Activated CD4-positive, alpha-beta T cell treated with anti-CD3 and anti-CD28 coated beads for 36 hours (primary cell): ENCODE results near the gene COASY. TPM values are rescaled to one million over a fixed set of nuclear protein-coding genes. Genes with fewer than 3 reads are reported as not detected.

Experiments
- ATAC-seq: fragments of 200-7000 bp; cut with Tn5 transposase; one replicate; pipeline ENCODE4 v1.10.0; 2021; ENCODE audit warnings: mild to moderate bottlenecking, moderate library complexity
- CTCF ChIA-PET: fragments of 350-600 bp; sonication (Branson Sonifier 250); formaldehyde crosslinking; loops from one replicate; lab custom pipeline; 2021; ENCODE audit warnings: antibody characterized with exemption; lab: Charles Lee
- POLR2A ChIA-PET: fragments of 350-600 bp; sonication (Branson Sonifier 250); formaldehyde crosslinking; loops from one replicate; lab custom pipeline; 2021; ENCODE audit warnings: antibody characterized with exemption, inconsistent platforms; lab: Charles Lee
- DNase-seq: peaks from one replicate; pipeline ENCODE4 v3.0.0-alpha.2; 2020
- H3K27ac Mint-ChIP-seq: one replicate; pipeline ENCODE4 v1.8.0; 2021; ENCODE audit warnings: mixed read lengths
- H3K27me3 Mint-ChIP-seq: one replicate; pipeline ENCODE4 v1.8.0; 2021; ENCODE audit warnings: mixed read lengths
- H3K36me3 Mint-ChIP-seq: one replicate; pipeline ENCODE4 v1.8.0; 2021; ENCODE audit warnings: low read depth, mixed read lengths
- H3K4me1 Mint-ChIP-seq: one replicate; pipeline ENCODE4 v1.8.0; 2021; ENCODE audit warnings: mixed read lengths
- H3K4me3 Mint-ChIP-seq: one replicate; pipeline ENCODE4 v1.8.0; 2021; ENCODE audit warnings: mild to moderate bottlenecking, moderate library complexity, mixed read lengths
- H3K9me3 Mint-ChIP-seq: one replicate; pipeline ENCODE4 v1.8.0; 2021; ENCODE audit warnings: low read depth, mixed read lengths
- intact Hi-C, 2 experiments: fragments of 100-400 bp; cut with DNase I in 1 of 2; cut with micrococcal nuclease in 1 of 2; formaldehyde crosslinking; loops; one replicate each; pipeline versions ENCODE4 v1.14.2 to v1.15.1; 2022 to 2024; cut with DNase I, micrococcal nuclease
- total RNA-seq, 2 experiments: library from RNA; stranded (reverse); gene quantifications; one replicate each; pipeline ENCODE4 v1.2.3, GENCODE V29; 2021

The COASY gene
- total RNA-seq, 2 experiments from 2014 or later = 83.3 to 105 TPM

DNA sequence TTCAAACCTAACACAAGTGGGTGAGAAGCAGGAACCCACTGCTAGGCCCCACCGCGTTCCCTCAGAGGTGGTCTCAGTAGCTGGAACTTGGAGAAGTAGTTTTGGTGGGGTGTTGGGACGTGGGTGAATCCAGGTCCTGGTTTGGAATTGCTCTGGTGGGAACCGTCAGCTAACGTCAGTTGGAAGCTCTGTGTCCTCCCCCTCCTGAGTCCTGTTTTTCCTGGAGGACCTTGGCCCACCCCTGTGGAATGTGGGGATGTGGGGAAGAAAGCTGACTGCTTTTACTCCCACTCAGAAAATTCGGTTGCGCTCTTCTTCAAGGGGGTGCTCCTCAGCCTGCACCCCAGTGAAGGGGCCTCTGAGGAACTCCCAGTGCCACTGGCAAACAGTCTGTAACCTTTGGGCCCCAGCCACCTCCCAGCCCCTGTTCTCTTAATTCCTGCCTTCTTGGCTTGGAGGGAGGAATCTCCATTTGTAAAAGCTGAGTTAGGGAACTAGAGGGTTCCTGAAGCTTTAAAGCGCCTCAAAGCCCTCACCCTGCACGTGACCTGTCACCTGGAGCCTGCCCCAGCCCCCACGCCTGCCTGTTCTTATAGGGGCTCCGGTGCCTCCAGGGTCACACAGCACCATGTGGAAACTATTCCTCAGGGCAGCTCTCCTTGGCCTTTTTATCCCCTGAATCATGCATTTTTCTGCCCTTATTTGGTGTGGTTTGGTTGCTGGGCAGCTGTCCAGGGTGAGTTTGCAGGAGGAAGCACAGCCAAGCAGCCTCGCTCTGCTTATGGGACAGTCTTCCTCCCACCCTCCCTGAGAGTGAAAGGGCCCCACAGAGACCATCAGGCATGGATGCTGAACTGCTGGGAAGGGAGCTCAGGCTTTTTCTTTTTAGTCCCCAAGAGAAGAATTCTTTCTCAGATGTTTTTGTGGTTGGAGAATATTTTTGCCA is 42.1 kb upstream of the COASY start:
- Mint-ChIP-seq H3K4me3 (no peak overlapping the region), H3K36me3 (peaks cover 12% of the 10 kb centered on the region), H3K27ac (no peak overlapping the region), H3K27me3 (peaks cover 2% of the 10 kb centered on the region), H3K9me3 (no peaks in the 10 kb centered on the region), H3K4me1 (peaks cover 14% of the 10 kb centered on the region)
- ChIA-PET POLR2A (interaction anchor here (1.1 kb wide), 1 partner anchor 97 kb away, joined by 5 read pairs; the partner anchor contains the start of gene CAVIN1), CTCF (interaction anchor here (0.6 to 3.9 kb wide), 17 partner anchors 10 to 504 kb away, joined by 3 to 18 read pairs (median 4); partner anchors contain the start of genes CAVIN1 and NAGLU)
- ATAC-seq (no peak), DNase-seq (no peak)
- intact Hi-C loops = loop anchor here (5.0 kb wide), 2 partner anchors 198 to 338 kb away; partner anchors contain the start of gene KCNH4 (in 1 of the 2)

DNA sequence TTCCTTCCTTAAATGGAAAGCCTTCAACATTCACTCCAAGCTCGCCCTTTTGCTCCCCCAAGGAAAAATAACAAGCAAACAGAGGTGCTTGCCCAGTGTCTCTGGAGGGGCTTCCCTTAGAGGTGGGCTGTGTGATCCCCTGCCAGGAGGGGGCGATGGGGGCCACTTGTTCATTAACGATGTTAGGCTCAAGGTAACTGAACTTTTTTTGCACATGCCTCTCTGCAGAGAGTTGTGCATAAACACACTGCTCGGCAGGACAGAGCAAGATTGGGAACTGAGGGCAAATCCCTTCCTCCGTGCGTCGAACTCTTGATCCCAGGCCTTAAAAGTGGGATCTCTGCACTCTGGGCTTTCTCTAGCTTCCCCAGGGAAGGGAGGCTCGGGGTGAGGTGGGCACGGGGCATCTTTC is 41.4 kb upstream of the COASY start:
- intact Hi-C loops = no loop called here
- Mint-ChIP-seq H3K4me1 (peaks cover 14% of the 10 kb centered on the region), H3K27me3 (peaks cover 2% of the 10 kb centered on the region), H3K27ac (no peak overlapping the region), H3K36me3 (peaks cover 11% of the 10 kb centered on the region), H3K4me3 (no peak overlapping the region), H3K9me3 (no peaks in the 10 kb centered on the region)
- ChIA-PET POLR2A (interaction anchor here (0.7 to 0.9 kb wide), 2 partner anchors 9 to 106 kb away, joined by 3 read pairs; no protein-coding TSS in a partner anchor), CTCF (interaction anchor here (0.6 to 3.9 kb wide), 10 partner anchors 13 to 384 kb away, joined by 3 to 18 read pairs (median 4); partner anchors contain the start of genes CAVIN1 and NAGLU)
- DNase-seq = peak; percentile 53
- ATAC-seq = no peak

DNA sequence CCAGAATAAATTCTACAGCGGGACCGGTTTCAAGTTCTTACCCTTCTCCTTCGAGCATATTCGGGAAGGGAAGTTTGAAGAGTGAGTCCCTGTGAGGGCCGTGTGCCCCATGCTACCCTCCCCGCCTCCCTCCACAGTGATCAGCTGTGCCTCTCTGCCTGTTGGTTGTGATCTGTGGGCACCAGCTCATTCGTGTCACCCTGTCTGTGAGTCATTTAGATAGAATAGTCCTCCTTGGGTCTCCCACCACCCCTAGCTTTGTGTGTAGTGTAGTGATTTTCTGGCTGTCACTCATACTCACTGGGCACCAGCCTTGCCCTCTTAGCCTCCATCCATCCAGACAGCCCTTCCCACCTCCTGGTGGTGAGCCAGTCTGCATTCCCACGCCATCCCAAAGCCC is 40.9 kb upstream of the COASY start:
- DNase-seq = no peak
- intact Hi-C loops = no loop called here
- Mint-ChIP-seq H3K4me1 (peaks cover 14% of the 10 kb centered on the region), H3K4me3 (no peak overlapping the region), H3K9me3 (no peaks in the 10 kb centered on the region), H3K36me3 (peaks cover 11% of the 10 kb centered on the region), H3K27ac (no peak overlapping the region), H3K27me3 (peaks cover 2% of the 10 kb centered on the region)
- ChIA-PET POLR2A (interaction anchor here (0.7 to 0.9 kb wide), 2 partner anchors 10 to 106 kb away, joined by 3 read pairs; no protein-coding TSS in a partner anchor), CTCF (interaction anchor here (0.6 to 3.9 kb wide), 12 partner anchors 11 to 385 kb away, joined by 3 to 18 read pairs (median 3); partner anchors contain the start of genes CAVIN1 and NAGLU)
- peak; percentile 49 for ATAC-seq

DNA sequence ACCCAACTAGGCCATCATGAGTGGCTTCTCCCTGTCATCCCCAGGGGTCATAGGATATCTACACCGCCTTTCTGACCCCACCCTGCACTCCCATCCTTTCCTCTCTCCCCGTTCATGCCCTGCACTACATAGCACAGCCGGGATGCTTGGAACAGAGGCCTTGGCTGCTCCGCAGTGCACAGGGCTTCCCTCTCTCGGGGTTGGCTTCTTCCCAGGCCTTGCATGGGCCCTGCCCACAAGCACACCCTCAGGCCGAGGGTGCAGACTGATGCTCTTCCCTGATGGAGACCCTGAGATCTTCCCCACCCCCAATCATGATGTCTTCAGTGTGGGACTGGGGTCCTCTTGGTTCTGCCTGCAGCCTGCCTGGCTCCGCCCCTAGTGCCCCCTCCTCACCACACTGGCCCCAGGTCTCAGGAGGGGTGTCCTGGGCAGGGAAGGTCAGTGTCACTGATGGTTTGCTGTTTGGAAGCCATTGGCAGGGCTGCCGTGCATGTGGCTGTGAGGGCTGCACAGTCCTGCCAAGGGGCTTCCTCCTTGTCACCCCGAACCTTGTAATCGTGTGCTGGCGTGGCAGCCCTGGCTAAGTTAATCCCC is 40.2 kb upstream of the COASY start:
- H3K27me3 Mint-ChIP-seq = peaks cover 2% of the 10 kb centered on the region
- H3K4me3 Mint-ChIP-seq = no peak overlapping the region
- DNase-seq (no peak), ATAC-seq (no peak)
- intact Hi-C loops = no loop called here
- peaks cover 14% of the 10 kb centered on the region for H3K4me1 Mint-ChIP-seq
- H3K27ac Mint-ChIP-seq = no peak overlapping the region
- H3K36me3 Mint-ChIP-seq = peaks cover 11% of the 10 kb centered on the region
- ChIA-PET POLR2A (interaction anchor here (0.9 kb wide), 1 partner anchor 10 kb away, joined by 3 read pairs; no protein-coding TSS in a partner anchor), CTCF (interaction anchor here (0.6 to 2.3 kb wide), 4 partner anchors 11 to 248 kb away, joined by 3 to 12 read pairs (median 4); no protein-coding TSS in a partner anchor)
- H3K9me3 Mint-ChIP-seq = no peaks in the 10 kb centered on the region

DNA sequence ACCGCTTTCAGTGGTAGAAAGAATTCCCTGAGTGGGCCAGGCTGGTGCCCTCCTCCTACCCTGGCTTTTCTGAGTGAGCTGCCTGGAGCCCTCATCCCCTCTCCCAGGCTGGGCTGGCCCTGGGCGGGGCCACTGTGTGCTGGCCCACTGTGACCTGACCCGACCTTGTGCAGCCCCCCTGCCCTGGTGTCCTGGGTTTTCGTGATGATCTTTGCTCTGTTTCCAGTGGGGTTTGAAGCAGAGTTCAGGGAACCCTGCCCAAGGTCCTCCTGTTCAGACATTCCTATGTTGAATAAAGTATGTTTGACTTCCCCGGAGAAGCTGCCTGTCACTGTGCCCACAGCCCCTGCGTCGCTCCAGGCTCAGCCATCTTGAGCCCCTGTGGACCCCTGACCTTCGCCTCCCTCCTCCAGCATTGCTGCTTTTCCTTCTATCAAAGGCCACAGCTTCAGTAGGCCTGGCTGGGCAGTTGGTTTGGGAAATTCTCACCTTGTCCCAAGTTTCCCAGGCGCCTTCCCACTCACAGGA is 39.6 kb upstream of the COASY start:
- H3K4me1 Mint-ChIP-seq = peaks cover 16% of the 10 kb centered on the region
- ChIA-PET POLR2A (no interaction called here), CTCF (interaction anchor here (0.7 kb wide), 1 partner anchor 1699 kb away, joined by 3 read pairs; no protein-coding TSS in a partner anchor)
- no peak overlapping the region for H3K27ac Mint-ChIP-seq
- H3K9me3 Mint-ChIP-seq = no peaks in the 10 kb centered on the region
- peaks cover 2% of the 10 kb centered on the region for H3K27me3 Mint-ChIP-seq
- no peak for ATAC-seq
- DNase-seq = no peak
- intact Hi-C loops = no loop called here
- H3K36me3 Mint-ChIP-seq = peaks cover 11% of the 10 kb centered on the region
- H3K4me3 Mint-ChIP-seq = no peak overlapping the region

DNA sequence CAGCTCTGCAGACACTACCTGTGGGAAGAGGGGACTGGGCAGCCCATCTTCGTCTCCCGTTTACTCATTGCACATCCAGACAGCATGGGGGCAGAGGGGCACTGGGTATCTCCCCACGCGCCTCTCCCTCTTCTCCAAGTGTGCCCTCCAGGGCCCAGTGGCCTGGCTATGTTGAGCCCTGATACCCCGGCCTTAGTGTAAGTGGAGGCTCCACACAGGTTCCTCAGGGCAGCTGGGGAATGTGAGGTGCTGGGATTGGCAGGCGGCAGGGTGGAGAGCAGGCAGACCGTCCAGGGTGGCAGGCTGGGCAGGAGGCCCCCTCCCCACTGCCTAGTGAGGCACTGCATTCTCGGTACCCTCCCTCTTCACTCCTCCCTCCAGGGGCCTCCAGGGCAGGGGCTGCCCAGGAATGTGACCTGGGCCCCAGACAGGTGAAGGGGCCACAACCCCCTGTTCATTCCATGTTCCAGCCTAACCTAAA is 39.1 kb upstream of the COASY start:
- ATAC-seq (no peak), DNase-seq (no peak)
- Mint-ChIP-seq H3K4me3 (no peak overlapping the region), H3K27ac (no peak overlapping the region), H3K9me3 (no peaks in the 10 kb centered on the region), H3K4me1 (peaks cover 15% of the 10 kb centered on the region), H3K36me3 (peaks cover 11% of the 10 kb centered on the region), H3K27me3 (peaks cover 2% of the 10 kb centered on the region)
- intact Hi-C loops = no loop called here
- CTCF ChIA-PET = interaction anchor here (0.7 kb wide), 1 partner anchor 1698 kb away, joined by 3 read pairs; no protein-coding TSS in a partner anchor
- POLR2A ChIA-PET = no interaction called here

DNA sequence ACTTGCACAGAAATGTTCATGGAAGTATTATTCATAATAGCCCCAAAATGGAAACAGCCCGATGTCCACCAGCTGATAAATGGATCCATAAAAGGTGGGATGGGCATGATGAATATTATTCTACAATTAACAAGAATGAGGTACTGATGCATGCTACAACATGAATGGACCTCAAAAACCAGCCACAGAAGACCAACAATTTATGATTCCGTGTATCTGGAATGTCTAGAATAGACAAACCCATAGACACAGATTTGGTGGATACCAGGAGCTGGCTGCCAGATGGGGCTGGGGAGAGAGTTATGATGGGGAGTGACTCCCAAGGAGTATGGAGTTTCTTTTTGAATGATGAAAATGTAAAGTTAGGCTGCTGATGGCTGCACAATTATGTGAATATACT is 36.7 kb upstream of the COASY start:
- H3K27ac Mint-ChIP-seq = no peak overlapping the region
- ATAC-seq (no peak), DNase-seq (no peak)
- H3K4me3 Mint-ChIP-seq = no peak overlapping the region
- H3K36me3 Mint-ChIP-seq = peaks cover 11% of the 10 kb centered on the region
- H3K27me3 Mint-ChIP-seq = peaks cover 2% of the 10 kb centered on the region
- intact Hi-C loops = loop anchor here in 1 of 2 experiments (5.0 kb wide), 1 partner anchor 213 kb away; no protein-coding TSS in a partner anchor
- H3K9me3 Mint-ChIP-seq = no peaks in the 10 kb centered on the region
- ChIA-PET POLR2A (interaction anchor here (0.5 kb wide), 1 partner anchor 53 kb away, joined by 4 read pairs; no protein-coding TSS in a partner anchor), CTCF (interaction anchor here (0.6 kb wide), 1 partner anchor 431 kb away, joined by 3 read pairs; no protein-coding TSS in a partner anchor)
- peaks cover 25% of the 10 kb centered on the region for H3K4me1 Mint-ChIP-seq

DNA sequence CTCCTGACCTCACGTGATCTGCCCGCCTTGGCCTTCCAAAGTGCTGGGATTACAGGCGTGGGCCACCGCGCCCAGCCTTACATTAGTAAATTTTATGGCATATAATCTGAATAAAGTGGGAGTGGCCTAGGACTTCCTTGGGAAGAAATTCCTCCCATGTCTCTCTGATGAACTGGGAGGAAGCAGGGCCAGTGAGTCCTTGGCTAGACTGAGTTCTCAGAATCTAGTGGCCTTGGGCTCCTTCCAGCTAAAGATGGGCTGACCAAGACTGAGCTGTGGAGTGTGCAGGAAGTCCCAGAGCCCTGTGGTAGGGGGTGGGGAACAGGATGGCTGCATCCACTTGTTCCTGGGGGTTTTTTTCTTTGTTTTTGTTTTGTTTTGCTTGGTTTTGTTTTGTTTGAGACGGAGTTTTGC is 35.9 kb upstream of the COASY start:
- no peak for ATAC-seq
- ChIA-PET POLR2A (no interaction called here), CTCF (interaction anchor here (0.6 to 1.9 kb wide), 2 partner anchors 14 to 214 kb away, joined by 4 to 6 read pairs; no protein-coding TSS in a partner anchor)
- Mint-ChIP-seq H3K27me3 (peaks cover 2% of the 10 kb centered on the region), H3K36me3 (peaks cover 11% of the 10 kb centered on the region), H3K4me1 (peaks cover 31% of the 10 kb centered on the region), H3K4me3 (no peak overlapping the region), H3K27ac (no peak overlapping the region), H3K9me3 (no peaks in the 10 kb centered on the region)
- DNase-seq = no peak
- intact Hi-C loops = loop anchor here (2.0 to 5.0 kb wide), 2 partner anchors 213 to 214 kb away; no protein-coding TSS in a partner anchor

DNA sequence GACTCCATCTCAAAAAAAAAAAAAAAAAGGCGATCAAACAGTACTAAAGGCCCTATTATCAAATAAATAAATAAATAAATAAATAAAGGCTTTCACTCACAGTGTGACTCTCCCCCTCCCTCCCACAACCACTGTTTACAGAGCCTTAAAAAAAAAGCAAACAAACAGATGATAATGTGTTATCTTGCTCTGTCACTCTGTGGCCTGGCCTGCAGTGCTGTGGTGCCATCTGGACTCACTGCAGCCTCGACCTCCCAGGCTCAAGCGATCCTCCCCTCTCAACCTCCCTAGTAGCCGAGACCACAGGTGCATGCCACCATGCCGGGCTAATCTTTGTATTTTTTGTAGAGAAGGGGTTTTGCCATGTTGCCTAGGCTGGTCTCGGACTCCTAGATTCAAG is 34.0 kb upstream of the COASY start:
- Mint-ChIP-seq H3K27ac (no peak overlapping the region), H3K36me3 (no peaks in the 10 kb centered on the region), H3K4me3 (no peak overlapping the region), H3K4me1 (peaks cover 37% of the 10 kb centered on the region), H3K27me3 (no peaks in the 10 kb centered on the region), H3K9me3 (no peaks in the 10 kb centered on the region)
- DNase-seq (no peak), ATAC-seq (no peak)
- POLR2A ChIA-PET = interaction anchor here (0.6 to 0.7 kb wide), 2 partner anchors 122 to 676 kb away, joined by 3 to 8 read pairs; no protein-coding TSS in a partner anchor
- intact Hi-C loops = loop anchor here (1.0 to 5.0 kb wide), 4 partner anchors 100 to 410 kb away; no protein-coding TSS in a partner anchor
- CTCF ChIA-PET = interaction anchor here (0.6 to 1.9 kb wide), 23 partner anchors 10 to 501 kb away, joined by 3 to 8 read pairs (median 4); partner anchors contain the start of gene CAVIN1

DNA sequence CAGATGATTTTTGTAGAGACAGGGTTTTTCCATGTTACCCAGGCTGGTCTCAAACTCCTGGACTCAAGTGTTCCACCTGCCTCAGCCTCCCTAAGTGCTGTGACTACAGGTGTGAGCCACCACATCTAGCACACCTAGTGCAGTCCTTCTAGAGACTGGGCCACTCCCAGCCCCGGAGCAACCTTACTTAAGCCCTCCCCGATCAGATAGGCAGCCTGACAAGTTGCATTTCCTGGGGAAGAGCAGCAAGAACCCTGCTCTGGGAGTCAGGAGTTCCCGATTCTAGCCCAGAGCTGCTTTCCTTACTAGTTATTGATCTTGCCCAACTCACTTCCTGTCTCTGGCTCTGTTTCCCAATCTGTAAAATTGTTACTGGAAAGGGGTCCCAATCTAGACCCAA is 32.9 kb upstream of the COASY start:
- intact Hi-C loops = loop anchor here in 1 of 2 experiments (5.0 kb wide), 1 partner anchor 217 kb away; no protein-coding TSS in a partner anchor
- no peak for DNase-seq
- no peak for ATAC-seq
- Mint-ChIP-seq H3K9me3 (no peaks in the 10 kb centered on the region), H3K27me3 (no peaks in the 10 kb centered on the region), H3K4me1 (peaks cover 34% of the 10 kb centered on the region), H3K27ac (no peak overlapping the region), H3K36me3 (no peaks in the 10 kb centered on the region), H3K4me3 (no peak overlapping the region)
- ChIA-PET POLR2A (no interaction called here), CTCF (interaction anchor here (0.6 to 1.4 kb wide), 4 partner anchors 11 to 469 kb away, joined by 3 to 5 read pairs (median 4); partner anchors contain the start of gene RPL27)
